ENCODE measurements around the gene CGB7.

CGB7 gene

DNA sequence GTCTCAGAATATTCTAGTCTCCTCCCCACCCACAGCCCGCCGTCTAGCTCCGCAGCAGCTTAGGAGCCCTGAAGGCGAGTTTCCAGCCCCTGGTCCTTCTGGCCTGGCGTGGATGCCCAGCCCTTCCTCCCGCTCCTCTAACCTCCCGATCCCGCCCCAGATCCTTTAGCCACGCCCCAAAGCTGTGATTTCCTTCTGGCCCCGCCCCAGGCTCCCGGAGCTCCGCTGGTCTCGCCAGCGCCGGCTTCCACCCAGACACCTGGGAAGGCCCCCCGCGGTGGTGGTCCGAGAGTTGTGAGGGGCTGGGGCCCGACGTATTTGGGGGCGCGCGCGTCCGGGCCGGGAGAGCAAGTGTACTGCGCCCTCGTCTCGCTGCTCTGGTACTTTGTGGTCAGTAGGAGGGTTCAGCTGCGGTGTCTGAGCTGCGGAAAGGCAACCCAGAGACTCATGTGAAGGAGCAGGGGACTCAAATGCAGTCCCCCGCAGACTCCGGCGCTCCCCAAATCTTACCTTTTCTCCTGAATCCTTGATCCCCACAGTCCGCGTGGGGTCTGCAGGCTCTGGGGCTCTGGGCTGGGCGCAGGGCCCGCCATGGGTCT lies at the start of gene CGB7:
TSS of gene CGB7 (minus strand) at position 114 of the 599 bp plus-strand sequence. CDS start 2,374 bp downstream, outside the sequence.
- H3K4me3 ChIP-seq (ENCODE audit: low read depth, low read length) = peak within 1 kb of the TSS; percentile 64
- DNase-seq (ENCODE audit: low read depth) = peak; percentile 53
- TF ChIP-seq, protein P1, sequence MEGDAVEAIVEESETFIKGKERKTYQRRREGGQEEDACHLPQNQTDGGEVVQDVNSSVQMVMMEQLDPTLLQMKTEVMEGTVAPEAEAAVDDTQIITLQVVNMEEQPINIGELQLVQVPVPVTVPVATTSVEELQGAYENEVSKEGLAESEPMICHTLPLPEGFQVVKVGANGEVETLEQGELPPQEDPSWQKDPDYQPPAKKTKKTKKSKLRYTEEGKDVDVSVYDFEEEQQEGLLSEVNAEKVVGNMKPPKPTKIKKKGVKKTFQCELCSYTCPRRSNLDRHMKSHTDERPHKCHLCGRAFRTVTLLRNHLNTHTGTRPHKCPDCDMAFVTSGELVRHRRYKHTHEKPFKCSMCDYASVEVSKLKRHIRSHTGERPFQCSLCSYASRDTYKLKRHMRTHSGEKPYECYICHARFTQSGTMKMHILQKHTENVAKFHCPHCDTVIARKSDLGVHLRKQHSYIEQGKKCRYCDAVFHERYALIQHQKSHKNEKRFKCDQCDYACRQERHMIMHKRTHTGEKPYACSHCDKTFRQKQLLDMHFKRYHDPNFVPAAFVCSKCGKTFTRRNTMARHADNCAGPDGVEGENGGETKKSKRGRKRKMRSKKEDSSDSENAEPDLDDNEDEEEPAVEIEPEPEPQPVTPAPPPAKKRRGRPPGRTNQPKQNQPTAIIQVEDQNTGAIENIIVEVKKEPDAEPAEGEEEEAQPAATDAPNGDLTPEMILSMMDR (conservative IDR thresholded peaks at IDR 0.05; ENCODE audit: low read depth, low read length) = no peak

DNA sequence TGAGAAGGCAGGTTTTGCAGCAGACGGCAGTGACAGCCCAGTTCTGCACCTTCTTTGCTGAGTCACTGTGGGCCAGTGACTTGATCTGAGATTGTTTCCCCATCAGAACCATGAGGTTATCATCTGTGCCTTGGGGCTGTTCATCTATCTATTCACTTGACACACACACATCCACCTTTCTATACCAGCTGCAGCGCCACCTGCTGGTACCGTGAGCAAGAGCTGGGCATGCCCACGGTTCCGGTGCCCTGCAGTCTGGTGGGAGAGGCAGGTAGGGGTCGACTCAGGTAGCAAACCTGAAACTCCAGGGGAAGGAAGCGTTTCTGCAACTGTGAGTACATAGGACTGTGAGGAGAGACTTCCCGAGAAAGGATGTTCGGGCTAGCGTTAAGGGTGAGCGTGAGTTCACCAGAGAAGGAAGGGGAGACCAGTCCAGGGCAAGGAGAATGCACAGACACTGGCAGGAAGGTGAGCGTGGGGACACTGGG lies 49.1 kb upstream of the CGB7 start:
- TF ChIP-seq, protein P1 (conservative IDR thresholded peaks at IDR 0.05; ENCODE audit: low read depth, low read length) = peak; percentile 85
- peak; percentile 66 for DNase-seq (ENCODE audit: low read depth)
- H3K4me3 ChIP-seq (ENCODE audit: low read depth, low read length) = no peak overlapping the region

DNA sequence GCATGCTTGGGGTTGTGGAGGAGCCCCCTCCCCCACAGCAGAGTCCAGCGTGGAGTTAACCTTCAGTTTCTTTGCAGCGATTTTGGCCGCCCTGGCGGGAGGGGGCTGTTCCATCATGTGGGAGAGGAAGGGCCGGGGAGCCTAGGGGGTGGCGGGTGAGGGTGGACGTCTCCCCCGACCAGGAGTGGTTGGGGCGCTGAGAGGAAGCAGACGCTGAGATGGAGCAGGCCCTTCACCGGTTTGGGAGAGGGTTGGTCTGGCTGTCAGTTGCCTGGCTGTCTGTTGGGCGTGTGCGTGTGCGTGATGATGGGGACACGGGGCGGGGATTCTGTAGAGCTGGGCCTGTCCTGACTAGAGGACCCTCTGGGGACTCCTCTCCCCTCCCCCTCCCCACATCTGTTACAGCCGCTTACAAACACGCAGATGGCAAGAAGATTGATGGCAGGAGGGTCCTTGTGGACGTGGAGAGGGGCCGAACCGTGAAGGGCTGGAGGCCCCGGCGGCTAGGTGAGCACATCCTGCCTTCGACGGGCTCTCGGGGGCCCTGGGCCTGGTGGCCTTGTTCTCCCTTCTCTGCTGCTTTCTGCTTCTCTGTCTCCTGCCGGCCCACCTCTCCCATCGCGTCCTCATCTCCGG lies 46.8 kb upstream of the CGB7 start:
- no peak overlapping the region for H3K4me3 ChIP-seq (ENCODE audit: low read depth, low read length)
- TF ChIP-seq, protein P1 (conservative IDR thresholded peaks at IDR 0.05; ENCODE audit: low read depth, low read length) = no peak
- no peak for DNase-seq (ENCODE audit: low read depth)

DNA sequence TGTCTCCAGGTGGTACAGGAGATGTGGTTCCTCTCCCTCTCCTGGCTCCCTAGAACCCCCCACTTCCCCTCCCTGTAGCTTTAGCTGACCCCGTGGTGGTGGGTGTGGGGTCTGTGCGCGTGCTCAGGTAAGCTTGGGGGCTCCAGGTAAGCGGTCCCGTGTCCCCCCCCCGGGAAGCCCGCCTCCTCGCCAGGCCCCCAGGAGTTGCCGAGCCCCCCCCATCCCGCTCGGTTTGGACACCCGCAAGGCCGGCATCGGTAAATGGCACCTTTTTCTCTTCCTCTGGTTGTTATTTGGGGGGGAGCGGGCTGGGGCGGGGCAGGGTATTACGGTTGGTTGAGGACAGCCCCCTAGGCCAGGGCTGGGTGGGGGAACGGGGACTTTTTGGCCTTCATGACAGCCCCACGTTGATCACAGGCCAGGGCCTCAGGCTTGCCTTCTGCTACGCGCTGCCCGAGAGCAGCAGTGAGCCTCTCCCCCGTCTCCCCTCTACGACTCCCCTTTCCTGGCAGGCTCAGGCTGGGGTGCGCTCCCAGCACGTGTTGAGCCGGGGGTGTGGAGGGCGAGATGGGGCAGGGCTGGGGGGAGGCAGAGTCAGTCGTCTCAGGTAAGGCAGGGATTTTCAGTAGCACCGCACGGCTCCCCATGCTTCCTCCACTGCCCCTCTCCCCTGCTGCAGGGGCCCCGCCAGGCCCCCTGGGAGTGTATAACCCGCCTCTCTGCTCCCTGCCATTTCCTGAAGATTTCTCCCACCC lies 46.0 kb upstream of the CGB7 start:
- H3K4me3 ChIP-seq (ENCODE audit: low read depth, low read length) = no peak overlapping the region
- TF ChIP-seq, protein P1 (conservative IDR thresholded peaks at IDR 0.05; ENCODE audit: low read depth, low read length) = no peak
- DNase-seq (ENCODE audit: low read depth) = no peak

DNA sequence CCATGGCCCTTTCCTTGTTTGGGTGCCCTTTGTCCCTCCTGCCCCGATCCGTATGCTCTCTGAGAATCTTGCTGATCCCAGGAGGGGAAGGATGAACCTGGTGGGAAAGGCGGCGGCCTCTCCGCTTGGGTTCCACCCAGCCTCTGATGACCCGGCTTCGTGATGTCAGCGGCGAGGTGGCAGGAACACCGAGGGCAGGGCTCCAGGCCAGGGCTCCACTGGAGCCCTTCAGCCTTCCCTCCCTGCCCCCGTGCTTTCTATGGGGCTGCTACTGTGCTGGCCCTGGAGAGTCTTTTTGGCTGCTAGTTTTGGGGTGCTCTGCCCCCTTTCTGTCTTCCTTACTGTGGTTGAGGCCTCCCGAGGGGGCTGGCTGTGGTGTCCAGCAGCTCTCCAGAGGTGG lies 44.8 kb upstream of the CGB7 start:
- TF ChIP-seq, protein P1 (conservative IDR thresholded peaks at IDR 0.05; ENCODE audit: low read depth, low read length) = no peak
- no peak for DNase-seq (ENCODE audit: low read depth)

DNA sequence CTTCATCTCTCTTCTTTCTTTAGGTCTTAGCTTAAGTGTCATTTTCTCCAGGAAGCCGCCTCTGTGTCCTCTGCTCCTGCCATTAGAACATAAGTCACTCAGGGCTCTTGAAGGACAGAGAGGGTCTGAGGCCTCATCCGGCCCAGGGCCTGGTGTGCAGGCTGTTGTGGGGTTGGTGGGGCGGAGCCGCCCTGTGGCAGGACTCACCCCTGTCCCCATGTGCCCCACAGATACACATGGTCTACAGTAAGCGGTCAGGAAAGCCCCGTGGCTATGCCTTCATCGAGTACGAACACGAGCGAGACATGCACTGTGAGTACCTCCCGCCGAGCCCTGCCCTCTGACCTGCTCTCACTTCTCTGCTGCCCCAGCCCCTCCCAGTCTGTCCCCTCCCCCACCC lies 43.6 kb upstream of the CGB7 start:
- DNase-seq (ENCODE audit: low read depth) = no peak
- TF ChIP-seq, protein P1 (conservative IDR thresholded peaks at IDR 0.05; ENCODE audit: low read depth, low read length) = no peak
- H3K4me3 ChIP-seq (ENCODE audit: low read depth, low read length) = no peak overlapping the region

More for the DNA sequence above, 44.8 kb upstream of the CGB7 start:
- H3K4me3 ChIP-seq (ENCODE audit: low read depth, low read length) = no peak overlapping the region
